SH-SY5Y (cell line): Measurements from ENCODE around the gene DNAH5.

Experiments used
- GATA2 ChIP-seq: IDR thresholded peaks from 2 replicates; pipeline ENCODE4 v1.6.1; 2011; ENCODE audit warnings: mild to moderate bottlenecking, low read depth, low read length
- GATA3 ChIP-seq: IDR thresholded peaks from 2 replicates; pipeline ENCODE4 v1.6.1; 2011; ENCODE audit warnings: low read depth, mild to moderate bottlenecking, low read length, moderate library complexity

DNA sequence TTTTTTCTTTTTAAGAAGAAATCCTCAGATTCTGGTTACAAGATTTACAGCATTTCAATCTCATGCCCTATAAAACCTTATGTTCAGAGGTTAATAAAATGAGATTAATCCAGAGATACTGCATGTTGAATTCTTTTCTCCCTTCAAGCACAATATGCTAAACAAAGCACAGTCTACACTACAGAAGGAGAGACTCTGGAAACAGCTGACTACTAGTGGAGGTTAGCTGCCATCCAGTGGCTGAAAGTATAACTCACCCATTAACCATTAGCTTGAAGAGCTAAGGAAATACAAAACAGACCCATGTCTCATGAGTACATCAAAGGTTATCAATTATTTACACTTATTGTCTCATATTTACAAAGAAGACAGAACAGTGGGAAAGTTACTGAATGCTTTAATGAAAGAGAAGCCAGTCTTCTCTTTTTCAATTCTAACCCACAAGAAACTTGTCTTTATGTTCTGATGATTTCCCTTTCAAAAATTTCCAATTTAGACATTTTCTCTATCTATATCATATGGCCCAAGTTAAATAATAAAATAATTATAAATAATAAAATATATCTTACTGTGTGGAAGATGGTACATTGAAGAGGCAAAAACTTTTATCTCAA lies 12.7 kb upstream of the DNAH5 start:
- TF ChIP-seq GATA3 (no peak), GATA2 (no peak)
